ENCODE results near the gene SNRPD3.
"Not testable (repeated sequence)": the region's sequence is repeated elsewhere in the genome, so short reads cannot be mapped to it uniquely, and the experiment has no call there.

Gene SNRPD3

DNA sequence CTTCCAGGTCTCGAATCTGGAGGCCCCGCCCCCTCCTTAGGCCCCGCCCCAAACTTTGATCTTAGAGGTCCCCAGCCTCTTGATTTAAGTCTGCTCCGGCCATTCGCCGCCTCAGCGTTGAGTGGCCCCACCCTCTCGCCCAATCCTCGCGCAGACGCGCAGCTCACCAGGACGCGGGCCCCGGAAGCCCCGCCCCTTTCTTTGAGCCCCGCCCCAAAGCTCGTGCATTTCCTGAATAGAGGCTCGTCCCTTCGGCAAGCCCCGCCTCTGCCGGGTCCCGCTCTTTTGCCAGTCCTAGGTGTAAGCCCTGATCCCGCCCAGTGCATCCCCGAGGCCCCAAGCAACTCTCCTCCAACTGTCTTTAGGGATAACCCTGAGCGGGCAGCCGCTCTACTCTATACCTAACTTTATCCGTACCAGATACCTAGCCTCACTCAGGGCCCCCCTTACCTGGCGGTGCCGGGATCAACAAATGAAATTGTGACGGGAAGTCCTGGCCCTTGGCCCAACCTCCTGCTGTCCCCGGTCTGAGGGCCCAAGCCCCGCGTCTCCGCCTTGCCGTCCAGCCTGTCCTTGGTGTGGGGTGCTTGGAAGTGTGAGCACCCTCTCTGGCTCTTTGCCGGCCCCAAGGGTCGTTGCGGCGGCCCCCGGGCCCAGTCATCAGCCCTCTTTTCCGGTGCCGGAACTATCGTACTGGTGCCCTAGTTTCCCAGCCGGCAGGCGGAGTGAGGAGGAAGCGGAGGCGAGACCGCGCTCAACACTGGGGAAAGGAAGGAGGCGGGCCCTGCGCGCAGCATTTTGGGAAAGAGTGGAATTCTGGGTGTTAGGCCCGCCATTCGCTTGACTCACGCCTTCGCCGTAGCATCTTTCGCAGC lies at the start of gene SNRPD3:
SNRPD3 (plus strand) TSS at position 835 of the 875 bp plus-strand sequence. CDS start 1,676 bp downstream, outside the sequence.
- DNase-seq (ENCODE audit: low read depth): peak; percentile 100

DNA sequence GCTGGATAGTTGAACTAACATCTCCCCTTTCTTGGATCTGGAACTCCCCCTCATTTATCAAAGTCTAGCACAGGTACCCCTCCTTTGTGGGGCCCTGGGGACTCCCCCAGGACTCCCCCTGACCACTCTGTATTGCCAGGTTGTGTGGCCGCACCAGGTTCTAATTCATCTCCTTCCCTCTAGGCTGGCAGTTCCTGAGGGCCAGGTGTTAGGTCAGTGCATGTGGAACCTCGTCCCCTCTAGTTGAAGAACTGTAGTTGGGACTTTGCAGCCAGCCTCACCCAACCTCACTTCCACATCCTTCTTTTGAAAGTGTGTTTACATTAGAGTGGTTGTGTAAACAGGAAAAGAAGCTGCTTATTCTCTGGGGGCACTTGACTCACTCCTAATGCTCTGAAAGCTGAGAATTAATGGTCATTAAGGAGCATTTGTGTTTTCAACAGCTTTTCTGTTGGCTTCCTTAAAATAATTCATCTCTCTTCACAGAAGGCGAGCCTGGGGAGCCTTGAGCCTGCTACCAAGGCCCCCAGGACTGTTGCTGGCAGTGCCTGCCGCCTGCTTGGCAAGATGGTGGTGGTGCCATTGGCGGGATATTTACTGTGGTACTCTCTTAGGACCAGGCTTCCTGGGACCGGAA lies 48.9 kb upstream of the SNRPD3 start:
- no peak for DNase-seq (ENCODE audit: low read depth)

DNA sequence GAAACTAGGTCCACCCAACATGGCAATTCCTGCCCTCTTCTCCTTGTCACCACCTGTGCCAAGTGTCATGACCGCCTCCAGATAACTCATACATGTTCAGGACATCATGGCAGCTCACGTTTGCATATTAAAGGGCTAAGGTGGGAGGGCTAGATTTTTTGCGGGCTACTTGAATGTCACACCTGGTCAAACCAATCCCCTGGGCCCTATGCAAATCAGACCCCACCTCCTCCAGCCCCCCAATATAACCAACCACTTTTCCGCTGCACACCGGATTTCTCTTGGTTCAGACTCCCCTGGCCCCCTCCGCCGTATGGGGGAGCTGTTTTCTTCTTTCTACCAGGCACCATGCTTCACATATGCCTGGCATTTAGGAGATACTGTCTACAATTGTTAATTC lies 48.1 kb upstream of the SNRPD3 start:
- DNase-seq (ENCODE audit: low read depth): no peak

DNA sequence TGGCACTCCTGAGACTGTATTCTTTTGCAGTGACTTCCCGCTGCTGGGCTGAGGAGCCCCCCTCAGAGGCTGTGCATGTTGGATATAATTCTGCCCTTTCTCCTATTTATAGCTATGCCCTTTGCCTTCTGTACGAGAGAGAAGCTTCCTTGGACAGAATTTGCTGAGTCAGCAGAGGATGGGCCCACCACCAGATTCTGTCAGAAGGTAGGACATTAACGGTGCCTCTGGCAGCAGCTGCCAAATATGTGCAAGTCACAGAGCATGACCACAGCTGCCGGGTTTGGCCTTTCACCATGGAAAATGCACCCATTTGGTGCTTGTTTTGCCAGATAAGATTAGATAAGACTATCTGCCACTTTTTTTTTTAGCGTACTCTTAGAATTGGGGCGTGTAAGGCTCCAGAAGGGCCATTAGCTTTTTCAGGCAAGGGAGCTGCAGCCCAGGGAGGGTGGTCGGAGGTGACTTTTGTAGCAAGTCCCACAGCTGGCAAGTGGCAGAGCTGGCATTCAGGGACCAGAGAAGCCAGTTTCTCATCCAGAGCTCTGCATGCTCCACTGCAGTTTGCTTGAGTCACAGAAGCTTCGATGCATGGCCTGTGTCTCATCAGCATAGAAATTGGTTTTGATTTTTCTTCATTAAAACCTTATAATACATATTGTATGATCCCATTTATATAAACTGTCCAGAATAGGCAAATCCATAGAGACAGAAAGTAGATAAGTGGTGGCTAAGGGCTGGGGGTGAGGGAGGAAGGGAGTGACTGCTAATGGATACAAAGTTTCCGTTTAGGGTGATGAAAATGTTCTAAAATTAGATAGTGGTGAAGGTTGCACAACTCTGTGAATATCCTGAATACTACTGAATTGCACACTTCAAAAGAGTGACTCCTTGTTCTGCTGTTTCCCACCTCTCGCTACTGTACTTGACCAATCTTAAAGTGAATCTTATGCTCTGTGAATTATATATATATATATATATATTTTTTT lies 44.9 kb upstream of the SNRPD3 start:
- DNase-seq (ENCODE audit: low read depth): no peak

DNA sequence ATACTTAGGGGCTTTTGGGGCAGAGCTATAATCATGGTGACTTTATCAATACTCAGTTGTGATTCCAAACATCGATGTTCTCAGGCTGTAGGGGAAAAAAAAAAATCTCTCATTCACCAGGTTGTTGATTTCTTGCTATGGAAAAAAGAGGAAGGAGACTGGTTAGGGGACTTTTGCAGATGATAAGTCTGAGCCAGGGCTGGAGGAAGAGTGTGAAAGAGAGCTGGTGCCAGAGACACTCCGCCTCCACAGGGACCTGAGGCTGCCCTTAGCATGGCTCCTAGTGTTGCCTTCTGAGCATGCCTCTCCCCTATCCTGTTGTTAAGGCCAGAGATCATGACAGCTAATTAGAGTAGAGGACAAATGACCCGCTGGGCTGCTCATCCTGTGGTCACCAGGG lies 43.8 kb upstream of the SNRPD3 start:
- no peak for DNase-seq (ENCODE audit: low read depth)

DNA sequence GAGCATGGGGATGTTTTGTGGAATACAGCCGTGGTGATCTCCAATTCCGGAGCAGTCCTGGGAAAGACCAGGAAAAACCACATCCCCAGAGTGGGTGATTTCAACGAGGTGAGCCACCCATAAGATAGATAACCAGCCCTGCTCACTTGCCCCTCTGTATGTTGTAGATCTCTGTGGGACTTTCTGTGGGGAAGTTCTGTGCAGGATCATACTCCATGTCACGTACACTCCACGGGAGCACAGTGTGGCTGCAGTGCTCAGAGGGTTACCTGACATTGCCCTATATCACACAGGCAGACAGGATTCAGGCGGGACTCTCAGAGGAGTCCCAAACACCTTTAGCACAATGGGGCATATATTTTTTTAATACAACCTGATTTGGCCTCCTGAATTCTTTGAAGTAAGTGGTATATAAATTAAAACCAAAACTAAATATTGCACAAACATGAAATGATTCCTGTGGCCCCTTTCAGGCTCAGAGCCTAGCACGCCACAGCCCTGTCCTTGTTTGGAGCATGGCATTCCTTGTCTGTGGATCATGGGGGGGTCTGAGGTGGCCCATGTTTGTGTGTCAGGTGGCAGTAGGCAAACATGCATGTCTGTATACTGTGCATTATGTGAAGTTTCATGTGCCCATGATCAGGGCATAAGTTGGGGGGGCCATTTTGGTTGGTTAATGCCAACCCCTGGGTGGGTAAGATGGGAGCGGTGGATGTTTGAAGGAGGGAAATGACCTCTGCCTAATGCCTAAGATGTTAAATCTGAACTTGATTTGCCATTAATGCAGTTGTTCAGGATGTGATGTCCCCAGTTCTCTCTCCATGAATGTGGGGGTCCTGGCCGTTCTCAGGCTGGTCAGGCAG lies 42.2 kb upstream of the SNRPD3 start:
- no peak for DNase-seq (ENCODE audit: low read depth)

DNA sequence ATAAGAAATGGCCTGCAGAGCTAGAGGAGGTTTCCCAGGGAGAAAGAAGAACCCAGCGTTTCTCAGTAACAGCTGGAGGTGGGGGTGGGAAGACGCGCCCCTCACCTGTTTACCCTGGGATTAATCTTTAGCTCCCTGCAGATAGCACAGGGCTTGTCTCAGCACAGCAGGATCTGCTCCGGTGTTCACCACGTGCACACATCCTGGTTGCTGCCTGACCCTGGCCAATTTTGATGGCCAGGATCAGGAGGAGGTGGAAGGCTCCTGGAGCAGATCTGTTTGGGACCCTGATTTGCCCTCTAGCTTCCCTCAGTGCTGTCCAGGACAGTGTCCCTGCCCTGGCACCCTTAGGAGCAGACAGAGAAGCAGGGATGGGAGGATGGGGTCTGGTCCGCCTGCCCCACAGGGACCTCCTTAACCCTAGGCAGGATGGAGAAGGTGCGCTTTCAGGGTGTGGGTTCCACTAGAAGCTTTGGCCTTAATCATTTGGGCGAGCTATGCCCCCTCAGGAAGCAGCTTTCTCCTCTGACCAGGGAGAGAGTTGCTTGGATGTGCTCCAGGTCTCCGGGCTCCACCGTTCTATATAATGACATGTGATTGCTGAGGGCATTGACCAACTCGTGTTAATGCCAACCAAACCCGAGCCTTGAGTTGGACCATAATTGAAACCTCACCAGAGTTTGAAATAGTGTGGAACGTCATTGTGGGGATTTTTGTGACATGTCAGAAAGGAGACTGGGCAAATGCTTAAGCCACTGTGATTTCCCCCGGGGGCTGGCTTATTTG lies 41.4 kb upstream of the SNRPD3 start:
- DNase-seq (ENCODE audit: low read depth): no peak

DNA sequence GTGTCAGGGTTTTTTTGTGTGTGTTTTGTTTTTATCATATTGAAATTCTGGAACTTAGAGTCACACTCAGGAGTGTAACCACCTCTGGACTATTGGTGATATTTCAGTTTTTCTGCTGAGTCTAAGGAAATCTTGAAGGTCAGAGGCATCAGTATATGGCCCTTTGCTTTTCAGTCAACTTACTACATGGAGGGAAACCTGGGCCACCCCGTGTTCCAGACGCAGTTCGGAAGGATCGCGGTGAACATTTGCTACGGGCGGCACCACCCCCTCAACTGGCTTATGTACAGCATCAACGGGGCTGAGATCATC lies 40.8 kb upstream of the SNRPD3 start:
- no peak for DNase-seq (ENCODE audit: low read depth)

DNA sequence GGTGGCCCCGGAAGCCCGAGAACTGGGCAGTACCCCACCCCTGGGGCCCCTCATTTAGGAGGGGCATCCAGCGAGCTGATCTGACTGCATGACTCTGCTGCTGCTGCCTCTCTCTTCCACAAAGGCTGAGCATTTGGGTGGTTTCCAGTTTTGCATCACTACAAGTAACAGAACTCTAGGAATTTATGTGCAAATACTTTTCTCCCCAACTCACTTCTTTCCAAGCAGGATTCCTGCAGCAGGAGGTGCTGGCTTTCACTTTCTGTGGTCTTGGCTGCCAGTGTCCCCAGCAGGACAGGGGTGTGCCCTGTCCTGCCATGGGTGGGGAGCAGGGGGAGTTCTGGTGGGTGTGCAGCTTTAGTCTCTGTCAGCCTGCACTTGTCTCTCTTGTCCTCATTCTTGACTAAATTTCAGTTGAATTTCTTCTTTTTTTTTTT lies 39.5 kb upstream of the SNRPD3 start:
- DNase-seq (ENCODE audit: low read depth): no peak

DNA sequence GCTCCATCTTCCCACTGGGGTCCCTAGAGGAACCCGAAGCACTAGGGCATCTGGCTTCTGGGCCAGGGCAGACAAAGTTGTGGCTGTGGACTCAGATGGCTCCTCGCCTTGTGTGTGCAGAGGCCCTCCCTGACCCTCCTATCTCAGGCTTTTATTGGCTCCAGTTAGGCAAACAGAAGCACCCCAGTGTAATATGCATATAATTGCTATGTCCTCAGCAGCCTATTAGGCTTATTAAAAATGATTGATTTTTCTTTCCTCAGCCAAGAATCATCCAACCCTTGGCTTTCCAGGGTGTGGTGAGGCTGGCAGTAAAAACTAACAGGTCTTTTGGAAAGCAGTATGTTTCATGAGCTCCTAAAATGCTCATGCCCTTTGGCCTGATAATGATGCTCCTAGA lies 38.4 kb upstream of the SNRPD3 start:
- DNase-seq (ENCODE audit: low read depth): no peak

DNA sequence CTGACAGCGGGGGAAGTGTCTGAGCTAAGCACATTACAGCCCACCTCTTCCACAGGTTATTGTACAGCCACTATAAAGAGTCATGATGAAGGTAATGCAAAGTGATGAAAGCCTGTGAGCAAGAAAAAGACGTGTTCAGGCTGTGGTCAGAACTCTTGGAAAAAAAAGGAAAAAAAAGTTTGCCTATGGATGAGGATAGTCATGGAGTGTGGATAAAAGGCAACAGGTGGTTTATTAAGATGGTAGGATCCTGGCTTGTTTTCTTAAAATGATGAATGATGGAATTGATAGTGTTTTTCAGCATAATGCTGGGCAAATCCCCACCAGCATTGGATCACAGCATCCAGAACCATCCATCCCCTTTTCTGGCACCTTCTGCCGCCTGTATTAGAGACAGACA lies 37.6 kb upstream of the SNRPD3 start:
- DNase-seq (ENCODE audit: low read depth): no peak

DNA sequence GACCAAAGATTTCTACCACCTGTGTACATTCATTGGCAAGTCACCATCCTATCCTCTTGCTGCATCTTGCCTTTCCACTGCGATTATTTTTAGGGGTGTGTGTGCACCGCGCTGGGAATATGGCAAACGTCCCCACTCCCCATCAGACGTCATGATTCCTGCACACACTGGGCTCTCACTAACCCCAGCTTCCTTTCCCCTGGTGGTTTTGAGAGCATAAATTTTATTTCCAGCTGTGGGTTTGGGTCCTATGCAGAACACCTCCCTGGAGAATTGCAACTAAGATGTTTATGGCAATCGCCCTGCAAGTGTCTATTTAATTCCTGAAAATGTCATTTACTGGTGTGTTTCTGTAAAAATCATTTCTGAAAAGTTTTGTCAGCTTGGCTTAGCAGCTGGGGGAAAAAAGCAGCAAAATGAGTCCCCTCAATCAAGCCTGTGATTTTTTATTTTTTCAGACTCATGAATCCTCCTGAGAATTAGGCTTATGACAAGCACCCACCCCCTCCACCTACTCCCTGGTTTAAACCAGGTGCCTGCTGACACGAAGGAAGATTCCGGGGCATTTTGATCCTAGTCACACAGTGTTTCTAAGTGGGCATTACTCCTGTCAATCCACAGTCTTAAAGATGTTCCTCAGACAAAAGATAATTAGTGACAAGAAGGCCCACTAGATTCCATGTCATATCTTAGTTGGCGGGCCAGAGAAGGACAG lies 36.9 kb upstream of the SNRPD3 start:
- no peak for DNase-seq (ENCODE audit: low read depth)

DNA sequence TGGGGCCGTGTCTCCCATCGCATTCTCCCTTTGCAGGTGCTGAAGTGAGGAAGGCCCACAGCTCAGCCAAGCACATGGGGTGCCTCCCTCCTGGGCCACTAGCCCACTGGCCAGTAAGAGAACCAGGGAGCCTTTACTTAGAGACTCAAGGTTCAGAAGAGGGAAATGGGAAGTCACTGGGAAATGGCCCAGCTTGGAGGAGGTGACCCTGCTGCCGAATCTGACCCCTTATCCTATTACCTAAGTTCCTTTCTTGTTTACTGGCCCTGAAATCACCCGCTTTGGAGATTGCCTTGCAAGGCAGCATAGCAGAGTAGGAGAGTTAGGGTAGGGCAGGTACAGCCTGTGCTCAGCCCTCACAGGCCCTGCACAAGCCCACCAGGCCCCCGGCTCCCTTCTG lies 36.3 kb upstream of the SNRPD3 start:
- DNase-seq (ENCODE audit: low read depth): no peak

DNA sequence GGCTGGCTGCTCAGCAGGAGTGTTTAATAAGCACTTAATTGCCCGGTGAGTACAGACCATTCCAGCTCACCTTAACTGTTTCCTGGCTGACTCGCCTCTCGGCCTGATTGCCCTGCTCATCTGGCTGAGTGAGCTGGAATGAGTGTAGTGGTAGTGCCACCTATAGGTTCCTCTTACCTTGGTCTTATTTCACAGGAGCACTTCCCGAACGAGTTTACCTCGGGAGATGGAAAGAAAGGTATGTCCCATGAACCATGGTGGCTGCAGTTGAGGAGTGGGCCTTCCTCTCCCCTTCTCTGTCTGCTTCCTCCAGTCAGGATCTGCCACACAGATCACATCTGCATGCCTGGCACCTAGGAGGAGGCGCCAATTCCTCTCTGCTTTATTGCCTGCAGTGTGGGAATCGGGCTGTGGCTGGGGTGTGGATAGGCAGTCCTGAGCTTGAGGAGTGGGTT lies 34.0 kb upstream of the SNRPD3 start:
- DNase-seq (ENCODE audit: low read depth): peak; percentile 24

DNA sequence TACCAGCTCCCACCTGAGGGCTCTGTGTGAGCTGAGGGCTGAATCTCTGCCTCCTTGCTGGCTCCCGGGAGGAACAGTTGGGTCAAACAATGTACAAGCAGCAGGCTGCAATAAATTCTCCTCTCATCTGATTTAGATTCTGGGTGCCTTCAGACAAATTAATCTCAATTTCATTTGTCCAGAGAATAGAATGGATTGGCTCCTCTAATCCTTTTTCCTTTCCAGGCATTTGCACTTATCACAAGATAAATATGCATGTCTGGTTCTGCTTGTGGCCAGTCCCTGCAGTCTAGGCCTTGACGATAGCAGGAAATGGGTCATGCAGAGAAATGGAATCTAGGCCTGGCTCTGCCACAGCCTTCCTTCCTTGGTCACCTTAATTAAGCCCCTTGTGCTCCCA lies 31.9 kb upstream of the SNRPD3 start:
- DNase-seq (ENCODE audit: low read depth): no peak

DNA sequence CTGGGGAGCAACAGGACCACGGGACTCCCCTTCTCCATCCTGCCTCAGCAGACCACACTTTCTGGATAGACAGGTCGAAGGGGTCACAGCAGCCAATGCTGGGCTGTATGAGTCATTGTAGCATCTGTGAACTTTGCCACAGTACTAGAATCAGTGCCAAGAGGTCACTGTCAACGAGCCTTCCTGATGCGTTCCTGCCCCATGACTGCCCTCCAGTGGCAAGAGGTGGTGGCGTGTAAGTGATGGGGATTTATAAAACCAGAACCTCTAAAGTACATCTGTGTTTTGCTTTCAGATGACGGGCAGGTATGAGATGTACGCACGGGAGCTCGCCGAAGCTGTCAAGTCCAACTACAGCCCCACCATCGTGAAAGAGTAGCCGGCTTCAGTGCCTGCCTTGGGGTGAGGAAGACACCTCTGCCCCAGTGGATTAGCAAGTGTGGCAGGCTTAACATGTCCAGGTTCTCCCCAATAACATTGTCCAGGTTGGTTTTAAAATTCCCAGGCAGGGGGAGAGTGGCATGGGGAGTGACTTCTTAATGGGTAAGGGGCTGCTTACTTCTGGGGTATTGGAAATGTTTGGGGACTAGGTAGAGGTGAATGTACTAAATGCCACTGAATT lies 30.3 kb upstream of the SNRPD3 start:
- DNase-seq (ENCODE audit: low read depth): peak; percentile 72

DNA sequence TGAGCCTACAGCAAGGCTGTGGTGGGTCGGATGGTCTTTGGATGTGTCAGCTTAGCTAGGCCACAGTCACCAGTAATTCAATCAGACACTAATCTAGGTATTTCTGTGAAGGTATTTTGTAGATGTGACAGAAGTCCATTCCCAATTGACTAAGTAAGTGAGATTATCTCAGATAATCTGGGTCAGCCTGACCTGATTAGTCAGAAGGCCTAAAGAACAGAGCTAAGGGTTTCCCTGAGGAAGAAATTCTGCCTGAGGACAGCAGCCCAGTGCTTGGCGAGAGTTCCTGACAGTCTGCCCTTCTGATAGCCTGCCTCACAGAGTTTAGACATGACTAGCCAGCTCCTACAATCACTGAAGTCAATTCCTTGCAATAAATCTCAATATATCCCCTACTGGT lies 29.6 kb upstream of the SNRPD3 start:
- no peak for DNase-seq (ENCODE audit: low read depth)

DNA sequence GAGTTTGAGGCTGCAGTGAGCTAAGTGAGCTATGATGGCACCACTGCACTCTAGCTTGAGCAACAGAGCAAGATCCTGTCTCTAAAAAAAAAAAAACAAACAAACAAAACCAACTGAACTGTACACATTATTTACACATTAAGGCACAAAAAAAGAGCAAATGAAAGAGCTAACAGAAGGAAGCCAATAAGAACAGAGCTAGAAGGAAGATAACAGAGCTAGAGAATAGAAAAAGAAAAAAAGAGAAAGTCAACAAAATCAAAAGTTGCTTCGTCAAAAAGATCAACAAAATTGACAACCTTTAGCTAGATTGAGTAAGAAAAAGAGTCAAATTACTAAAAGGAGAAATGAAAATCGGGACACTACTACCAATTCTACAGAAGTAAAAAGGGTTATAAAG lies 25.9 kb upstream of the SNRPD3 start:
- no peak for DNase-seq (ENCODE audit: low read depth)

DNA sequence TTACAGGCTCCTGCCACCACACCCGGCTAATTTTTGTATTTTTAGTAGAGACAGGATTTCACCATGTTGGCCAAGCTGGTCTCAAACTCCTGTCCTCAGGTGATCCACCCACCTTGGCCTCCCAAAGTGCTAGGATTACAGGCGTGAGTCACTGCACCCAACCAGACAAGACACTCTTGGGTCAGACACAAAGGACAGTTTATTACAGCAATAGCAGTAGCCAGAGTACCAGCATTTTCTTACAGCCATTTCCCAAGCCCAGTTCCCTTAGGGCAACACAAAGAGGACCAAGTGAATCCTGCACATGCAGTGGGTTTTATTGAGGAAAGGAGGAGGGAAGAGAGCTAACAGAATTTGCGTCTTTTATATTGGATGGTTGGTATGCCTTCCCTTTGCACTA lies 24.8 kb upstream of the SNRPD3 start:
- not testable (repeated sequence) for DNase-seq (ENCODE audit: low read depth)

DNA sequence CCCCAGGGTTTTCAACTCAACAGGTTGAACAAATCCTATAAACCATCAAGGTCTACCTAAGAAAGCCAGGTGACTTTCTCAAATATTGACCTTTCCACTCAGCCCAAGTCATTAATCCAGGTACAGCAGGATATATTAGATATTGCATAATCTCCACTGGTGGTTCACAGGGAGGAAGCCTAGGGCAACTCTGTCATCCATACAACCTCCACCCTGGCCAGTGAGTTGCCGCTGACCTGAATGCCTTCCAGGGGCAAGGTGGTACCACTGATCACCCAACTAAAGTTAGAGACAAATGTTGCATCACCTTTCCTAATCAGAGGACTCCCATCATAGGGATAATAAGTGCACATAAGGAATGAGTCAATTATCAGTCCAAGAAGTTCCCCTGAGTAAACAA lies 23.7 kb upstream of the SNRPD3 start:
- no peak for DNase-seq (ENCODE audit: low read depth)

Measured in activated T-cell treated with anti-CD3 and anti-CD28 coated beads for 48 hours (primary cell).